Measurements from ENCODE around the gene CFAP157.
"Not testable (repeated sequence)": the region's sequence is repeated elsewhere in the genome, so short reads cannot be mapped to it uniquely, and the experiment has no call there.

Gene CFAP157

GRCh38 chr9:127739614-127740330, 33.0 kb downstream of the CFAP157 start:
- no peak for DNase-seq

- no peak for DNase-seq
Measured at GRCh38 chr9:127741831-127742434, 35.1 kb downstream of the CFAP157 start.

DNA sequence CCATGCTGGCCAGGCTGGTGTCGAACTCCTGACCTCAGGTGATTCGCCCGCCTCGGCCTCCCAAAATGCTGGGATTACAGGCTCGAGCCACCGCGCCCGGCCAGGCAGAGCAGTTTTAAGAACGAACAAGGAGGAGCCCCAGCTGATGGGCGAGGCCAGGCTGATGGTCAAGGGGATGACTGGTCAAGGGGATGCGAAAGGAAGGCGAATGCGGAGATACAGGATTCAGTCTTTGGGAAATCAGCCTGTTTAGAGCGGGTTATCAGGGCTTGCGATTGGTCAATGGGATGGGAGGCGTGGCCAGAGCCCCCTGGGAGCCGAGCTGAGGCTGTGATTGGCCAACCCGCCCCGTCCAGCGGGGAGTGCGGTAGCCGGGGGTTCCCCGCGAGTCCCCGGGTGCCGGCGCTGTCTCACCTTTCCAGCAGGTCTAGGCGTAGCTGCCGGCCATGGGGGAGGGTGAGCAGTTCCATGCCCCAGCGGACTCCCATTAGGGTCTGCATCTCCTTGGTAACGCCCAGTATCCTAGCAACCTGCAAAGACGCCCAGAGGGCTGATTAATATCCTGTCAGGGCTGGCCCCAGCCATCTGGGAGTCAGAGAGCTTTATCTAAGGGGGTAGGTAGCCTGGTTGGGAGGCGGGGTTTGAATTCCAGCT, 35.8 kb downstream of the CFAP157 start:
- peak; percentile 97 to 98 for DNase-seq

GRCh38 chr9:127744398-127745110, 37.8 kb downstream of the CFAP157 start:
- no peak for DNase-seq

DNA sequence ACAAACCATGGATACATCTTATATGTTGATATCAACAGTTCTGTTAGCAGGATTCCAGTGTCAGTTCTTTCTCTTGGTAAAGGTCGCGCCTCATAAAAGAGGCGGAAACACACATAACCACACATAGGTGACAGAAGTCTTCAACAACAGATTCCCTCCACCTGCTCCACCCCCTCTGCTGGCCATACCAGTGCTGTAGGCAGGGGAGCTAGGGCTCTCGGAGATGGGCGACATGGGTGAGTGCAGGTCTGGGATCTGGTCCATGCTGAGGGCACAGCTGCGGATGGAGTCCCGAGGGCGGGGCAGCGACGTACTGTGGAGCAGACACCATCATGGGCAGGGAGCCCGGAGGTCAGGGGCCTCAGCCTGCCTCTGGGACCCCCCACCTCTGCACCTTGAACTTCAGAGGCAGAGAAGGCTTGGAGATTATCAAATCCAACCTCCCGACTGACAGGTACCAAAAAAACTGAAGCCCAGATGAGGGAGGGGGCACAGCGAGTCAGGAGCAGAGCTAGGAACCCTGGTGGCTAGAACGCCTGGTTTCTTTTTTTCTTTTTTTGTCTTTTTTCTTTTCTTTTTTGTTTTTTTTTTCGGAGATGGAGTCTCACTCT, 40.3 kb downstream of the CFAP157 start:
- no peak for DNase-seq

- DNase-seq: no peak
Measured at GRCh38 chr9:127749090-127749787, 42.5 kb downstream of the CFAP157 start.

- DNase-seq: no peak
Measured at GRCh38 chr9:127751269-127752054, 44.7 kb downstream of the CFAP157 start.

DNA sequence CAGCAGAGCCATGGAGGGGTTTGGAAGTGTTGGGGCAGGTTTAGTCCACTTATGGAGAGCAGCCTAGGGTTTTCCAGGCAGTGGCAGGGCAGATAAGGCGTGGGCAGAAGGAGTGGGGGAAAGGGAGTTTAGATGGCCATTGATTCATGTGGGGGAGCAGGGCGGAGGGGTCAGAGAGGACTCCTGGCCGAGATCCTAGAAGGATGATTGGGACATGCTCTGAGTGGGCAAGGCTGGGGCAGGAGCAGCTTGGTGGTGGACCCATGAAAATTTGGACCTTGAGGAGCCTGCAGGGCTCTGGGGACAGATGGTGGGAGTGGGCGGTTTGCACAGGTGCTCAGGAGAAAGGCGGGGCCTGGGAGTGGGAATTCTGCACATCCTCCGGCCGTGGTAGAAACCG, 46.4 kb downstream of the CFAP157 start:
- no peak for DNase-seq

DNA sequence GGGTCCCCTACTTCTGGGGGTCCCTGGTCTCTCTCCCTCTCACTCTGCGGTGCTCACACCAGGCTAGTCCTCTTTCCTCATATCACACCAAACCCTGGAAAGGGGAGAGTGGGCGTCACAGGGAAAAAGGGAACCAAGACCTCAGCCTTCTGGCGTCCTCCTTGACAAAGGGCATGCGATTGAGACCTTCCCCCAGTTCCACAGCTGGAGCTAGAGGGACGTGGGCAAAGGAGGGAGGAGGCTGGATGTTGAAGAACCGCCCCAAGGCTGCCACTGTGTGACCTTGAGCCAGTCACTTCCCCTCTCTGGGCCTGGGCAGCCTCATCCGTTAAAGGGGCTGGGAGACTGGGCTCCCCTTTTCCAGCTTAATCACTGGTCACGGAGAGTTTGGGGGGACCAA, 46.8 kb downstream of the CFAP157 start:
- no peak for DNase-seq

DNA sequence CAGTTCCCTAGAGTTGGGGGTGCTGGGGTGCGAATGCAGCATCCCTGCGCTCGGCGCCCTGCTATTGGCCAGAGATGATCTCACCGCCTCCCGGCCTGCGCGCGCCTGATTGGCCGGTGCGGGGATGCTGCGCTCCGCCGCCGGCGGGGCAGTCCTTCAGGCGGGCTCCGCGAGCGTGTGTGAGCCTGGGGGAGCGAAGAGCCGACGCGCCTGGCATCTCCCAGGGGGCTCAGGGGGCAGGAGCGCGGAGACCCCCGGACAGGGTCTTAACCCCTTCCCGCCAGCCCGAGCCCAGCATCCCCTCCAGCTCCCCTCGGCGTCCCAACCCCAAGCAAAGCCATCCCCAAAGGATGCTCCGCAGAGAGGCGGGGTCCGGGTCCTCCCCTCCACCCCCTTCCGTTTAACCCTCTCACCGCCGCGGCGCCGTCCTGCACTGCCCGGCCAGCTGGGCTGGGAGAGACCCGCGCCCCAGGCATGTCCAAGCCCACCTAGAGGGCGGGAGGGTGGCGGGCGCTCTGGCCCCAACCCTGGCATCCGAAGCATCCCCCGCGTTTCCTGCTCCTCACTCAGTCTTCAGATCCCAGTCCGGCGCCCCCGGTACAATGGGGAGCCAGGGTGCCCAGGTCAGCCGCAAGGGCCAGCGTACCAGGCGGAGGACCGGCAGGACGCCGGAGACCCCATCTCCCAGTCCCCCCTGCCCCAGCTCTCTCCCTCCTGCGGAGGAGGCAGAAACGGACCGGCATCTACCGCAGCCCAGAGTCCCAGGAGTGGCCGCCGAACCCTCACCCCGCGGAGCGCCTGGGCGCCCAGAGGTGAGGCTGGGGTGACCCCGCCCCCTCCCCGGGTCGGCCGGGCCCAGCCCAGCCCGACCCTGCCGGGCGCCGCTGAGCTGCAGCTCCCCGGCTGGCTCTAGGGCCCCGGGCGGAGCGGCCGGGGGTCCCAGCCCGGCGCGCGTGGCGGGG, 47.6 kb downstream of the CFAP157 start:
- DNase-seq: peak; percentile 33 to 68

DNA sequence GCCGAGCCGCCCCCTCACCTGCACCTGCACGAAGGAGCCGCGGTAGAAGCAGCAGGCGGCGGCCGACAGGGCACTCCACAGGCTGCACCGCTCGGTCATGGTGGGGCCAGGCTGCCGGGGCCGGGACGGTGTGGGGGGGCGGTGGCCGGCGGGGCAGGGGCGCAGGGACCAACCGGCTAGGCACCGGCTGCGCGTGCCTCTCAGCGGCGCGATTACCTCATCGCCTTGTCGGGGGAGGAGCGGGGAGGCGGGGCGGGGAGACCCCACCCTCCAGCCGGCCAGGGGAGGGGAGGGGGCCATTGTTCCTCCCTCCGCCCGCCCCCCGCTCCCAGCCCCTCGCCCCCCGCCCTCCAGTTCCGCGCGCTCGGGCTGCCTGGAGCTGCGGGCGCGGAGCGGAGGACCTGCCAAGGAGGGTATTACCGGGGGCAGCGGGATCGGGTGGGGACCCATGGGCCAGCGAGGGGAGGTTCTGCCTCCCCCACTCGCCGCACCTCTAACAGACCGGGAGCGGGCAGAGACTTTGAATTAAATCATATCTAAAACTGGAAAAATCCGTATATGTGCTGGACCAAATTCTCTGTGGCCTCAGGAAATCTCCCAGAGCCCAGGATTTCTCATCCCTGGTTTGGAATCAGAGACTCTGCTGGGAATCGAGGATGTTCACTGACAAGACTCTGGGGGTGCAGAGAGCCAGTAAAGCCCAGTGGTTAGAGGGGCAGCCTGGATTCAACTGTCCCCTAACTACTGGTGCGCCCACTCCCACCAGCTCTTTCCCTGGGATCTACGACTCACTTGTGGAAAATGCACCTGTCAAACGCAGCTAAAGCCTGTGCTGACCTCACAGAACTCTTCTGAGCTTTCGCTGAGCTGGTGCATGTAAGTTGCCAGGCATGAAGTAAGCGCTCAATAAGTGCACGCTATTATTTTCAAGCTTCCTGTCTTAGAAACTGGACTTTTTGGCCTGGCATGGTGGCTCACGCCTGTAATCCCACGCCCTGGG, 48.6 kb downstream of the CFAP157 start:
- DNase-seq: peak; percentile 32 to 66

GRCh38 chr9:127756233-127756632, 49.4 kb downstream of the CFAP157 start:
- no peak for DNase-seq

GRCh38 chr9:127756776-127757175, 50.0 kb downstream of the CFAP157 start:
- DNase-seq: not testable (repeated sequence)

DNA sequence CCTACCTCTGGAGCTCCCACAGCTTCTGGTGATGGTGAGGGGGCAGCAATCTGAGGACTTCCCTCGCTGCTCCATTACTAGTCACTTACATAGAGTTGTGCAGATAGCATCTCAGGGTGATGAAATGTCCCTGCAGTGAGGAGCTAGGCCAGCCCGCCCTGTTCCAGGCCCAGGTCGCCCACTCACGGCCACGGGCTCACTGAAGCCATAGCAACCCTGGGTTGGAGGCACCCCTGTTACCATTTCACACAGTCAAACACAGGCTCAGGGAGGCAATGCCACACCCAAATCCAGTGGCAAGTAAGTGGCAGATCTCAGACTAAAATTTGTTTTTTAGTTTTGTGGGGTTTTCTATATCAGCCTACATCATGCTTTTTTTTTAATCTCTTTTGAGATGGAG, 52.1 kb downstream of the CFAP157 start:
- DNase-seq: no peak

GRCh38 chr9:127761061-127761460, 54.3 kb downstream of the CFAP157 start:
- no peak for DNase-seq

DNA sequence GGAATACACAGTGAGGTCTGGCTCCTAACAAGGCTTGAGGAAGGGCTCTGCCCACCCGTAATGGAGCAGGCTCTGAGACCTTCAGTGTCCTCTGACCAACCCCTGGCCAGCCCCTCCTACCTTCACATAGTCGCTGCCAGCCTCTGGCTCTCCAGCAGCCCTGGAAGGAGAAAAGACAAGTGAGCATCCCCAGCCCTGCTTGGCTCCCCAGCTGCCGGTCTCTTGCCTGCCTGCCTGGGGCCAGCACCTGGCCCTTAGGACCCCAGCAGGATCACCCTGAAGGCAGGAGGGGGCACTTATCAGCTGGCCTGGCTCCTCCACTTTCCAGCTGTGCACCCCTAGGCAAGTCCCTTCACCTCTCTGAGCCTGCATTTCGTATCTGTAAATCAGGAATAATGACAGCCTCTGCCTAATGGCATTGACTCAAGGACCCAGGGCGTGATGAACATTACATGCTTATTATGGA, 54.7 kb downstream of the CFAP157 start:
- DNase-seq: no peak

- no peak for DNase-seq
Measured at GRCh38 chr9:127762111-127762676, 55.4 kb downstream of the CFAP157 start.

- DNase-seq: no peak
Measured at GRCh38 chr9:127763918-127764384, 57.2 kb downstream of the CFAP157 start.

All from NCI-H524 (cell line).